SK-N-SH (cell line): ENCODE measurements around the gene SH3BP5L. TPM values are rescaled to one million over a fixed set of nuclear protein-coding genes. Genes with fewer than 3 reads are reported as not detected.

ENCODE experiments used
- CTCF ChIA-PET: fragments of 300-600, 350-600 bp; formaldehyde crosslinking; extraction: SDS; loops from one replicate; lab custom pipeline; 2021; lab: Yijun Ruan, JAX
- POLR2A ChIA-PET: fragments of 350-600 bp; sonication (Branson Sonifier 250); formaldehyde crosslinking; extraction: SDS; loops from one replicate; lab custom pipeline; 2020; ENCODE audit warnings: antibody characterized with exemption, inconsistent platforms; lab: Yijun Ruan, JAX
- DNase-seq: peaks from one replicate; pipeline ENCODE4 v3.0.0; 2012
- H2AFZ ChIP-seq: fragments of 200-600 bp; sonication (generic); 2 replicates; pipeline ENCODE4 v1.8.1; 2016; ENCODE audit warnings: antibody characterized with exemption, mild to moderate bottlenecking, low read depth
- H3F3A ChIP-seq: fragments of 200-600 bp; sonication (generic); replicated peaks from 2 replicates; pipeline ENCODE3; 2016; ENCODE audit warnings: antibody characterized with exemption, mild to moderate bottlenecking; ENCODE audit not compliant: insufficient read depth
- H3K27ac ChIP-seq, 2 experiments: fragments of 200-500 bp in 1 of 2; fragments of 200-600 bp in 1 of 2; sonication (Bioruptor generic) in 1 of 2; sonication (generic), shearing (Covaris generic) in 1 of 2; 2 replicates each; pipeline versions ENCODE4 v1.5.1 to v1.6.1; 2014 to 2016; ENCODE audit warnings: low read depth in 2 of 2, inconsistent platforms in 1 of 2, low read length in 1 of 2, mild to moderate bottlenecking in 1 of 2, mixed read lengths in 1 of 2
- H3K27me3 ChIP-seq: fragments of 200-600 bp; sonication (generic), shearing (Covaris generic); 2 replicates; pipeline ENCODE4 v1.6.1; 2016; ENCODE audit warnings: mixed run types; ENCODE audit not compliant: insufficient read depth
- H3K36me3 ChIP-seq, 2 experiments: fragments of 200-500 bp in 1 of 2; fragments of 200-600 bp in 1 of 2; sonication (Bioruptor generic) in 1 of 2; sonication (generic) in 1 of 2; replicated peaks in 1 of 2; 2 replicates each; pipeline versions ENCODE3 to v1.5.1; 2014 to 2016; ENCODE audit warnings: low read length in 1 of 2, mild to moderate bottlenecking in 1 of 2; ENCODE audit not compliant: insufficient read depth in 2 of 2, control insufficient read depth in 1 of 2
- H3K4me1 ChIP-seq, 2 experiments: fragments of 200-500 bp in 1 of 2; fragments of 200-600 bp in 1 of 2; sonication (Bioruptor generic) in 1 of 2; sonication (generic), shearing (Covaris generic) in 1 of 2; 2 replicates each; pipeline versions ENCODE4 v1.5.1 to v1.6.1; 2014 to 2016; ENCODE audit warnings: low read depth in 1 of 2, low read length in 1 of 2, mixed run types in 1 of 2; ENCODE audit not compliant: insufficient read depth in 2 of 2, control insufficient read depth in 1 of 2
- H3K4me2 ChIP-seq: fragments of 200-600 bp; sonication (generic), shearing (Covaris generic); 2 replicates; pipeline ENCODE4 v1.6.1; 2017; ENCODE audit warnings: mixed run types
- H3K4me3 ChIP-seq, 2 experiments: fragments of 200-500 bp in 1 of 2; fragments of 200-600 bp in 1 of 2; sonication (Bioruptor generic) in 1 of 2; sonication (generic), shearing (Covaris generic) in 1 of 2; 2 replicates each; pipeline versions ENCODE4 v1.5.1 to v1.8.1; 2014 to 2016; ENCODE audit warnings: low read depth in 2 of 2, inconsistent platforms in 1 of 2, low read length in 1 of 2, mild to moderate bottlenecking in 1 of 2, mixed read lengths in 1 of 2, moderate library complexity in 1 of 2
- H3K79me2 ChIP-seq: fragments of 200-600 bp; sonication (generic); 2 replicates; pipeline ENCODE4 v1.8.1; 2017; ENCODE audit warnings: mild to moderate bottlenecking; ENCODE audit not compliant: insufficient read depth
- H3K9ac ChIP-seq: fragments of 200-600 bp; sonication (generic); 2 replicates; pipeline ENCODE4 v1.6.1; 2017; ENCODE audit warnings: mixed run types
- H3K9me2 ChIP-seq: fragments of 200-600 bp; sonication (generic); 2 replicates; pipeline ENCODE4 v1.6.1; 2017; ENCODE audit warnings: mixed run types
- H3K9me3 ChIP-seq: fragments of 200-600 bp; sonication (generic); 2 replicates; pipeline ENCODE4 v1.6.1; 2017; ENCODE audit warnings: mixed run types, mild to moderate bottlenecking, moderate library complexity
- H4K20me1 ChIP-seq: fragments of 200-600 bp; sonication (generic); 2 replicates; pipeline ENCODE4 v1.6.1; 2017; ENCODE audit warnings: mild to moderate bottlenecking, mixed run types; ENCODE audit not compliant: insufficient read depth
- CHD2 ChIP-seq: fragments of 150-350 bp; IDR thresholded peaks from 2 replicates; pipeline ENCODE4 v1.6.1; 2018; ENCODE audit warnings: low read length; ENCODE audit not compliant: partially characterized antibody
- CTCF ChIP-seq: fragments of 200-600 bp; sonication (generic); IDR thresholded peaks from 2 replicates; pipeline ENCODE4 v1.6.1; 2017; ENCODE audit warnings: antibody characterized with exemption, mild to moderate bottlenecking, moderate library complexity
- EP300 ChIP-seq, 2 experiments: IDR thresholded peaks; 2 replicates each; pipeline versions ENCODE4 v1.4.0 to v1.6.1; 2012; ENCODE audit warnings: borderline replicate concordance in 1 of 2, low read depth in 1 of 2, low read length in 1 of 2
- EZH2phosphoT487 ChIP-seq: fragments of 200-600 bp; sonication (generic); IDR thresholded peaks from 2 replicates; pipeline ENCODE4 v1.6.1; 2017; ENCODE audit warnings: low read depth, mixed run types, mild to moderate bottlenecking, antibody characterized with exemption, moderate library complexity, borderline replicate concordance
- FOSL2 ChIP-seq: IDR thresholded peaks from 2 replicates; pipeline ENCODE4 v1.4.0; 2012; ENCODE audit warnings: low read depth, mild to moderate bottlenecking, moderate library complexity, borderline replicate concordance
- FOXJ3 ChIP-seq: sonication (generic); formaldehyde crosslinking; IDR thresholded peaks from 2 replicates; pipeline ENCODE4 v1.5.1; 2020; ENCODE audit warnings: mild to moderate bottlenecking, missing genetic modification reagents
- FOXM1 ChIP-seq: IDR thresholded peaks from 2 replicates; pipeline ENCODE4 v1.4.0; 2012; ENCODE audit warnings: low read depth, mild to moderate bottlenecking
- GABPA ChIP-seq: IDR thresholded peaks from 2 replicates; pipeline ENCODE4 v1.4.0; 2012; ENCODE audit warnings: low read depth, mild to moderate bottlenecking
- GATA2 ChIP-seq: sonication (generic); formaldehyde crosslinking; IDR thresholded peaks from 2 replicates; pipeline ENCODE4 v1.5.0; 2020; ENCODE audit warnings: mild to moderate bottlenecking, missing genetic modification reagents
- JUND ChIP-seq: IDR thresholded peaks from 2 replicates; pipeline ENCODE4 v1.4.0; 2012
- MAX ChIP-seq: IDR thresholded peaks from 2 replicates; pipeline ENCODE4 v1.4.0; 2012; ENCODE audit warnings: low read depth
- MEF2A ChIP-seq: IDR thresholded peaks from 2 replicates; pipeline ENCODE4 v1.4.0; 2012; ENCODE audit warnings: low read depth, borderline replicate concordance
- MXI1 ChIP-seq: IDR thresholded peaks from 2 replicates; pipeline ENCODE4 v1.6.1; 2012; ENCODE audit warnings: mild to moderate bottlenecking, low read depth, low read length, improper control_type of control experiment
- NFIC ChIP-seq: IDR thresholded peaks from 2 replicates; pipeline ENCODE4 v1.4.0; 2012; ENCODE audit warnings: borderline replicate concordance
- PBX3 ChIP-seq: IDR thresholded peaks from 2 replicates; pipeline ENCODE4; 2012
- POLR2AphosphoS5 ChIP-seq: IDR thresholded peaks from 2 replicates; pipeline ENCODE4 v1.6.1; 2012; ENCODE audit warnings: low read depth, low read length
- RCOR1 ChIP-seq: fragments of 150-350 bp; IDR thresholded peaks from 2 replicates; pipeline ENCODE4 v1.6.1; 2017; ENCODE audit warnings: antibody characterized with exemption, low read length
- REST ChIP-seq: IDR thresholded peaks from 2 replicates; pipeline ENCODE4 v1.6.1; 2012; ENCODE audit warnings: mild to moderate bottlenecking, low read depth, low read length, moderate library complexity
- RFX5 ChIP-seq: IDR thresholded peaks from 2 replicates; pipeline ENCODE4 v1.6.1; 2012; ENCODE audit warnings: mild to moderate bottlenecking, improper control_type of control experiment, low read length
- RXRA ChIP-seq: IDR thresholded peaks from 2 replicates; pipeline ENCODE4 v1.4.0; 2012; ENCODE audit warnings: low read depth, mild to moderate bottlenecking, borderline replicate concordance
- TCF12 ChIP-seq: IDR thresholded peaks from 2 replicates; pipeline ENCODE4 v1.4.0; 2012
- TEAD4 ChIP-seq: IDR thresholded peaks from 2 replicates; pipeline ENCODE4 v1.4.0; 2012; ENCODE audit warnings: mild to moderate bottlenecking, borderline replicate concordance; ENCODE audit not compliant: insufficient read depth
- USF1 ChIP-seq: IDR thresholded peaks from 2 replicates; pipeline ENCODE4 v1.4.0; 2012; ENCODE audit warnings: low read depth, borderline replicate concordance
- YY1 ChIP-seq: IDR thresholded peaks from 2 replicates; pipeline ENCODE4 v1.4.0; 2012; ENCODE audit warnings: low read depth, mild to moderate bottlenecking
- WGBS: methylation state at CpG from one replicate; pipeline ENCODE4 v1.1.6; 2017; ENCODE audit warnings: low lambda C conversion rate; 5-methylcytosine and 5-hydroxymethylcytosine counted together
- polyA plus RNA-seq, 3 experiments: library from polyadenylated mRNA; depleted of rRNA; stranded (reverse); fragments of >200 nt; gene quantifications; 2 replicates each; pipeline ENCODE4 v1.2.3, GENCODE V29; 2012

SH3BP5L gene
- polyA plus RNA-seq, 1 of the 3 experiments (the other 2 are of a cell fraction): 32.1 TPM

- H3K9ac ChIP-seq: peak overlapping the region; percentile 96
- H3K9me3 ChIP-seq: no peaks in the 10 kb centered on the region
- peak; percentile 85 for DNase-seq
- WGBS: 2% methylated on average over 32 of the region's 82 CpGs
- ChIA-PET CTCF (interaction anchor here (0.8 to 3.8 kb wide), 7 partner anchors 11 to 87 kb away, joined by 3 to 28 read pairs (median 4); partner anchors contain the start of genes SH3BP5L and ZNF692), POLR2A (interaction anchor here (0.7 to 2.9 kb wide), 8 partner anchors 9 to 35 kb away, joined by 3 to 23 read pairs (median 4); partner anchors contain the start of genes SH3BP5L and ZNF692)
- H3K36me3 ChIP-seq: peaks cover 1 to 3% of the 10 kb centered on the region in 2 experiments
- H4K20me1 ChIP-seq: no peaks in the 10 kb centered on the region
- peak overlapping the region; percentile 82 for H3K4me2 ChIP-seq
- H3F3A ChIP-seq: peaks cover 7% of the 10 kb centered on the region
- peak overlapping the region; percentile 76 to 85 for H3K4me3 ChIP-seq
- H3K9me2 ChIP-seq: no peaks in the 10 kb centered on the region
- H3K27me3 ChIP-seq: no peaks in the 10 kb centered on the region
- peaks cover 45% of the 10 kb centered on the region for H3K79me2 ChIP-seq
- H3K27ac ChIP-seq: peak overlapping the region; percentile 96 to 98
- H2AFZ ChIP-seq: peak overlapping the region; percentile 78; the same call in 1 of the 2 replicates
- H3K4me1 ChIP-seq: peaks cover 9 to 12% of the 10 kb centered on the region in 2 experiments; a peak in 3 of 4 replicates
- no peak for TF ChIP-seq TCF12
- TF ChIP-seq NFIC: no peak
- no peak for TF ChIP-seq GABPA
- TF ChIP-seq MXI1: peak; percentile 61; the same call in 1 of the 2 replicates
- no peak for TF ChIP-seq FOSL2
- no peak; the same call in 1 of the 2 replicates for TF ChIP-seq PBX3
- TF ChIP-seq YY1: no peak
- TF ChIP-seq EP300 (IDR thresholded peaks at IDR 0.05; ENCODE audit: borderline replicate concordance in 1 of 2, low read depth in 1 of 2, low read length in 1 of 2): no peak
- TF ChIP-seq GATA2 (CRISPR knock-in tag): no peak
- TF ChIP-seq CHD2: no peak
- TF ChIP-seq FOXM1: no peak; the same call in 1 of the 2 replicates
- no peak for TF ChIP-seq CTCF
- TF ChIP-seq POLR2AphosphoS5: 0 out of 2 replicates have a peak, but pooled peaks have one; percentile 54
- no peak for TF ChIP-seq RCOR1
- TF ChIP-seq REST: 0 out of 2 replicates have a peak, but pooled peaks have one; percentile 5
- no peak for TF ChIP-seq USF1
- TF ChIP-seq EZH2phosphoT487: no peak
- TF ChIP-seq MAX: no peak; the same call in 1 of the 2 replicates
- TF ChIP-seq MEF2A: no peak
- no peak for TF ChIP-seq TEAD4
- TF ChIP-seq JUND: no peak
- no peak for TF ChIP-seq RXRA
- TF ChIP-seq RFX5: peak; percentile 98
- TF ChIP-seq FOXJ3 (CRISPR knock-in tag): no peak
These were observed 12.8 kb upstream of the SH3BP5L start for GRCh38 chr1:248838357-248839167.
